ENCODE results near the gene MTERF2. TPM values are rescaled to one million over a fixed set of nuclear protein-coding genes. Genes with fewer than 3 reads are reported as not detected.

The MTERF2 gene
- total and polyA plus RNA-seq, 10 of the 15 experiments (the other 5 are each of a cell fraction or from before 2014, with no cell fraction given), result 2.1 to 9.8 (median 6.7) TPM

GRCh38 chr12:106975993-106976658 lies 10.8 kb downstream of the MTERF2 start:
- no peak overlapping the region for H3K4me3 ChIP-seq
- no peaks in the 10 kb centered on the region for H3K27me3 ChIP-seq (replicated peaks in 1 of 2; ENCODE audit: control insufficient read depth in 2 of 2, insufficient read depth in 2 of 2, low read length in 1 of 2)
- RAD21 ChIA-PET (ENCODE audit: unreplicated experiment), result no interaction called here
- SMC1A ChIA-PET (ENCODE audit: uncharacterized antibody, unreplicated experiment), result interaction anchor here (1.0 to 3.5 kb wide), 3 partner anchors 8 to 18 kb away, joined by 3 to 8 read pairs (median 5); partner anchors contain the start of gene MTERF2
- intact Hi-C loops (cut with micrococcal nuclease; ENCODE audit: unreplicated experiment) (no loop called here), in situ Hi-C loops (cut with MboI) (no loop called here)
- no peak overlapping the region for H3K27ac ChIP-seq (ENCODE audit: control insufficient read depth, insufficient read depth)
- no peak overlapping the region for H3K9ac ChIP-seq (ENCODE audit: control insufficient read depth, insufficient read depth, low read length)
- no peaks in the 10 kb centered on the region; the same call in 1 of the 2 replicates for H3K79me2 ChIP-seq (ENCODE audit: control insufficient read depth, insufficient read depth, low read length)
- no peaks in the 10 kb centered on the region for H4K20me1 ChIP-seq (ENCODE audit: control insufficient read depth, insufficient read depth)
- no peaks in the 10 kb centered on the region for H3K9me3 ChIP-seq (replicated peaks; ENCODE audit: control insufficient read depth, insufficient read depth, low read length)
- FAIRE-seq (peak; percentile 62), ATAC-seq (no peak), DNase-seq (ENCODE audit: low read depth, low spot score) (no peak)
- CTCF ChIA-PET, result no interaction called here
- peaks cover 5% of the 10 kb centered on the region; the same call in 1 of the 2 replicates for H3K4me1 ChIP-seq (ENCODE audit: control insufficient read depth, insufficient read depth, low read length)
- no TSS peak for BruUV-seq (replicated peaks)
- H3K36me3 ChIP-seq (ENCODE audit: control insufficient read depth in 2 of 2, insufficient read depth in 2 of 2, low read length in 1 of 2), result peaks cover 0 to 7% of the 10 kb centered on the region in 2 experiments; a peak in 2 of 4 replicates
- no peak overlapping the region for H2AFZ ChIP-seq (ENCODE audit: control insufficient read depth, low read depth, low read length)
- 83% methylated on average over 3 of the region's 3 CpGs for WGBS (ENCODE audit: insufficient coverage, insufficient replicate concordance, low lambda C conversion rate, missing lambda C conversion rate)
- POLR2A ChIA-PET, result interaction anchor here (0.5 kb wide), 1 partner anchor 44 kb away, joined by 3 read pairs; no protein-coding TSS in a partner anchor
- no peak overlapping the region for H3K4me2 ChIP-seq (ENCODE audit: control insufficient read depth, insufficient read depth)
- no peak for TF ChIP-seq SIX5 (IDR thresholded peaks at IDR 0.05; ENCODE audit: low read depth, low read length, severe bottlenecking)
- TF ChIP-seq KAT2A (conservative IDR thresholded peaks at IDR 0.05; ENCODE audit: control insufficient read depth, low read depth, low read length), result no peak
- no peak for TF ChIP-seq MEF2B (IDR thresholded peaks at IDR 0.05; ENCODE audit: partially characterized antibody, poor library complexity, severe bottlenecking)
- no peak for TF ChIP-seq ELK1 (IDR thresholded peaks at IDR 0.05; ENCODE audit: low read depth, low read length)

DNA sequence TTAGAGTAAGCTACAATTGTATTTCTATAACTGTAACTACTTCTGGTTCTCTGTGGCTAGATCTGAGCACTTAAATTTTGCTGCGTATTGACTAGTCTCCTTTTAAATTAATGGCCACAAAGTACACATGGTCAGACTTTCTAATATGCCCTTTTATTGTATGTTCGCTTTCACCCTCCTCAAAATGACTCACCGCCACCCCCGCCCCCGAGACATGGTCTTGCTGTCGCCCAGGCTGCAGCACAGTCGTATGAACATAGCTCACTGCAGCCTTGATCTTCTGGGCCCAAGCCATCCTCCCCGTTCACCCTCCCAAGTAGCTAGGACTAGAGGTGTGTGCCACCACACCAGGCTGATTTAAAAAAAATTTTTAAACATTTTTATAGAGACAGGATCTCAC lies 11.8 kb downstream of the MTERF2 start:
- no peaks in the 10 kb centered on the region for H4K20me1 ChIP-seq (ENCODE audit: control insufficient read depth, insufficient read depth)
- ChIA-PET POLR2A (interaction anchor here (0.6 kb wide), 1 partner anchor 1545 kb away, joined by 3 read pairs; no protein-coding TSS in a partner anchor), SMC1A (ENCODE audit: uncharacterized antibody, unreplicated experiment) (interaction anchor here (1.3 kb wide), 1 partner anchor 9 kb away, joined by 4 read pairs; no protein-coding TSS in a partner anchor), CTCF (no interaction called here), RAD21 (ENCODE audit: unreplicated experiment) (no interaction called here)
- H3K36me3 ChIP-seq (ENCODE audit: control insufficient read depth in 2 of 2, insufficient read depth in 2 of 2, low read length in 1 of 2), result peaks cover 0 to 8% of the 10 kb centered on the region in 2 experiments; a peak in 2 of 4 replicates
- no peak for FAIRE-seq
- no peak overlapping the region for H3K27ac ChIP-seq (ENCODE audit: control insufficient read depth, insufficient read depth)
- BruUV-seq (replicated peaks), result no TSS peak
- no peaks in the 10 kb centered on the region; the same call in 1 of the 2 replicates for H3K79me2 ChIP-seq (ENCODE audit: control insufficient read depth, insufficient read depth, low read length)
- in situ Hi-C loops (cut with MboI) (no loop called here), intact Hi-C loops (cut with micrococcal nuclease; ENCODE audit: unreplicated experiment) (no loop called here)
- H3K4me2 ChIP-seq (ENCODE audit: control insufficient read depth, insufficient read depth), result no peak overlapping the region
- no peak overlapping the region for H3K9ac ChIP-seq (ENCODE audit: control insufficient read depth, insufficient read depth, low read length)
- H3K4me1 ChIP-seq (ENCODE audit: control insufficient read depth, insufficient read depth, low read length), result peaks cover 5% of the 10 kb centered on the region; the same call in 1 of the 2 replicates
- H3K4me3 ChIP-seq, result no peak overlapping the region
- ATAC-seq, result no peak
- no peaks in the 10 kb centered on the region for H3K9me3 ChIP-seq (replicated peaks; ENCODE audit: control insufficient read depth, insufficient read depth, low read length)
- whole genome bisulfite sequencing (ENCODE audit: insufficient coverage, insufficient replicate concordance, low lambda C conversion rate, missing lambda C conversion rate), result 98% methylated on average over 8 of the region's 8 CpGs
- no peaks in the 10 kb centered on the region for H3K27me3 ChIP-seq (replicated peaks in 1 of 2; ENCODE audit: control insufficient read depth in 2 of 2, insufficient read depth in 2 of 2, low read length in 1 of 2)
- no peak overlapping the region for H2AFZ ChIP-seq (ENCODE audit: control insufficient read depth, low read depth, low read length)
- no peak for DNase-seq (ENCODE audit: low read depth, low spot score)
- TF ChIP-seq, protein P1, sequence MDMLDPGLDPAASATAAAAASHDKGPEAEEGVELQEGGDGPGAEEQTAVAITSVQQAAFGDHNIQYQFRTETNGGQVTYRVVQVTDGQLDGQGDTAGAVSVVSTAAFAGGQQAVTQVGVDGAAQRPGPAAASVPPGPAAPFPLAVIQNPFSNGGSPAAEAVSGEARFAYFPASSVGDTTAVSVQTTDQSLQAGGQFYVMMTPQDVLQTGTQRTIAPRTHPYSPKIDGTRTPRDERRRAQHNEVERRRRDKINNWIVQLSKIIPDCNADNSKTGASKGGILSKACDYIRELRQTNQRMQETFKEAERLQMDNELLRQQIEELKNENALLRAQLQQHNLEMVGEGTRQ (IDR thresholded peaks at IDR 0.05; ENCODE audit: borderline replicate concordance, low read depth, low read length), result no peak
- TF ChIP-seq ASH2L (IDR thresholded peaks at IDR 0.05; ENCODE audit: borderline replicate concordance, low read depth) (no peak), RFX5 (IDR thresholded peaks at IDR 0.05; ENCODE audit: low read depth, low read length) (no peak), CBX3 (IDR thresholded peaks at IDR 0.05; ENCODE audit: borderline replicate concordance, low read depth) (no peak), IKZF1 (conservative IDR thresholded peaks at IDR 0.05) (no peak), CHD1 (IDR thresholded peaks at IDR 0.05; ENCODE audit: low read depth, low read length) (no peak), FOS (IDR thresholded peaks at IDR 0.05; ENCODE audit: borderline replicate concordance, extremely low read depth, insufficient read length) (no peak), ZBED1 (IDR thresholded peaks at IDR 0.05; ENCODE audit: borderline replicate concordance) (no peak), CHD4 (IDR thresholded peaks at IDR 0.05) (no peak), SUZ12 (IDR thresholded peaks at IDR 0.05; ENCODE audit: unreplicated experiment) (no peak), HCFC1 (IDR thresholded peaks at IDR 0.05; ENCODE audit: low read length) (no peak)

All from GM12878 (cell line).